Measurements from ENCODE around the gene TMEM106B. TPM values are rescaled to one million over a fixed set of nuclear protein-coding genes. Genes with fewer than 3 reads are reported as not detected.
"Not testable (repeated sequence)": the region's sequence is repeated elsewhere in the genome, so short reads cannot be mapped to it uniquely, and the experiment has no call there.

TMEM106B gene
- total RNA-seq: 13.6 TPM

GRCh38 chr7:12211054-12211710 lies at the start of gene TMEM106B:
Gene TMEM106B, plus strand, starts transcription at chr7:12211294. Its CDS starts 3,517 bp downstream, at chr7:12214811.
- H3K27me3 ChIP-seq (ENCODE audit: control insufficient read depth in 3 of 3, insufficient read depth in 3 of 3, low read length in 3 of 3): no peaks in the 10 kb centered on the region
- H3K4me1 ChIP-seq (ENCODE audit: control insufficient read depth in 3 of 3, insufficient read depth in 3 of 3, low read length in 3 of 3): peaks cover 8 to 15% (median 9%) of the 10 kb centered on the region in 3 donors
- no peaks in the 10 kb centered on the region for H3K9me3 ChIP-seq (ENCODE audit: control insufficient read depth in 3 of 3, low read length in 3 of 3)

GRCh38 chr7:12162415-12163113 lies 48.5 kb upstream of the TMEM106B start:
- no peaks in the 10 kb centered on the region for H3K27me3 ChIP-seq (ENCODE audit: control insufficient read depth in 3 of 3, insufficient read depth in 3 of 3, low read length in 3 of 3)
- no peaks in the 10 kb centered on the region for H3K36me3 ChIP-seq (ENCODE audit: control insufficient read depth in 3 of 3, insufficient read depth in 3 of 3, low read length in 3 of 3)
- no peak overlapping the region for H3K4me3 ChIP-seq (ENCODE audit: low read length in 3 of 3)
- no peak overlapping the region for H3K27ac ChIP-seq (ENCODE audit: low read depth, low read length)
- H3K9ac ChIP-seq (ENCODE audit: low read depth in 1 of 3, low read length in 3 of 3): no peak overlapping the region
- H3K4me1 ChIP-seq (ENCODE audit: control insufficient read depth in 3 of 3, insufficient read depth in 3 of 3, low read length in 3 of 3): no peaks in the 10 kb centered on the region
- H3K9me3 ChIP-seq (ENCODE audit: control insufficient read depth in 3 of 3, low read length in 3 of 3): no peaks in the 10 kb centered on the region

More at GRCh38 chr7:12211054-12211710, at the start of gene TMEM106B:
- Histone ChIP-seq H3K4me3 (ENCODE audit: low read length in 3 of 3) (peak within 1 kb of the TSS; percentile 85 to 97 (median 96)), H3K27ac (ENCODE audit: low read depth, low read length) (peak within 1 kb of the TSS; percentile 92), H3K9ac (ENCODE audit: low read depth in 1 of 3, low read length in 3 of 3) (peak within 1 kb of the TSS; percentile 93 to 96 (median 94)), H3K36me3 (ENCODE audit: control insufficient read depth in 3 of 3, insufficient read depth in 3 of 3, low read length in 3 of 3) (peaks cover 0 to 5% (median under 1%) of the 10 kb centered on the region in 3 donors)

GRCh38 chr7:12168065-12168464 lies 43.0 kb upstream of the TMEM106B start:
- H3K27me3 ChIP-seq (ENCODE audit: control insufficient read depth in 3 of 3, insufficient read depth in 3 of 3, low read length in 3 of 3); H3K9ac ChIP-seq (ENCODE audit: low read depth in 1 of 3, low read length in 3 of 3); H3K27ac ChIP-seq (ENCODE audit: low read depth, low read length); H3K4me1 ChIP-seq (ENCODE audit: control insufficient read depth in 3 of 3, insufficient read depth in 3 of 3, low read length in 3 of 3); H3K9me3 ChIP-seq (ENCODE audit: control insufficient read depth in 3 of 3, low read length in 3 of 3); H3K4me3 ChIP-seq (ENCODE audit: low read length in 3 of 3); H3K36me3 ChIP-seq (ENCODE audit: control insufficient read depth in 3 of 3, insufficient read depth in 3 of 3, low read length in 3 of 3): not testable (repeated sequence)

- not testable (repeated sequence) for H3K27me3 ChIP-seq (ENCODE audit: control insufficient read depth in 3 of 3, insufficient read depth in 3 of 3, low read length in 3 of 3)
Measured at GRCh38 chr7:12169981-12170820, 40.9 kb upstream of the TMEM106B start.

GRCh38 chr7:12173671-12174070 lies 37.4 kb upstream of the TMEM106B start:
- H3K36me3 ChIP-seq (ENCODE audit: control insufficient read depth in 3 of 3, insufficient read depth in 3 of 3, low read length in 3 of 3): no peaks in the 10 kb centered on the region
- no peaks in the 10 kb centered on the region for H3K27me3 ChIP-seq (ENCODE audit: control insufficient read depth in 3 of 3, insufficient read depth in 3 of 3, low read length in 3 of 3)
- H3K27ac ChIP-seq (ENCODE audit: low read depth, low read length): no peak overlapping the region
- no peak overlapping the region for H3K4me3 ChIP-seq (ENCODE audit: low read length in 3 of 3)
- no peaks in the 10 kb centered on the region for H3K9me3 ChIP-seq (ENCODE audit: control insufficient read depth in 3 of 3, low read length in 3 of 3)
- no peak overlapping the region for H3K9ac ChIP-seq (ENCODE audit: low read depth in 1 of 3, low read length in 3 of 3)
- no peaks in the 10 kb centered on the region for H3K4me1 ChIP-seq (ENCODE audit: control insufficient read depth in 3 of 3, insufficient read depth in 3 of 3, low read length in 3 of 3)

More at GRCh38 chr7:12169981-12170820, 40.9 kb upstream of the TMEM106B start:
- H3K36me3 ChIP-seq (ENCODE audit: control insufficient read depth in 3 of 3, insufficient read depth in 3 of 3, low read length in 3 of 3); H3K4me1 ChIP-seq (ENCODE audit: control insufficient read depth in 3 of 3, insufficient read depth in 3 of 3, low read length in 3 of 3); H3K9me3 ChIP-seq (ENCODE audit: control insufficient read depth in 3 of 3, low read length in 3 of 3); H3K4me3 ChIP-seq (ENCODE audit: low read length in 3 of 3); H3K27ac ChIP-seq (ENCODE audit: low read depth, low read length); H3K9ac ChIP-seq (ENCODE audit: low read depth in 1 of 3, low read length in 3 of 3): not testable (repeated sequence)

- Histone ChIP-seq H3K4me1 (ENCODE audit: control insufficient read depth in 3 of 3, insufficient read depth in 3 of 3, low read length in 3 of 3) (no peaks in the 10 kb centered on the region), H3K9me3 (ENCODE audit: control insufficient read depth in 3 of 3, low read length in 3 of 3) (no peaks in the 10 kb centered on the region), H3K27me3 (ENCODE audit: control insufficient read depth in 3 of 3, insufficient read depth in 3 of 3, low read length in 3 of 3) (no peaks in the 10 kb centered on the region), H3K4me3 (ENCODE audit: low read length in 3 of 3) (no peak overlapping the region), H3K9ac (ENCODE audit: low read depth in 1 of 3, low read length in 3 of 3) (no peak overlapping the region), H3K36me3 (ENCODE audit: control insufficient read depth in 3 of 3, insufficient read depth in 3 of 3, low read length in 3 of 3) (no peaks in the 10 kb centered on the region), H3K27ac (ENCODE audit: low read depth, low read length) (no peak overlapping the region)
Measured at GRCh38 chr7:12174931-12175330, 36.2 kb upstream of the TMEM106B start.

- Histone ChIP-seq H3K4me3 (ENCODE audit: low read length in 3 of 3) (no peak overlapping the region), H3K27me3 (ENCODE audit: control insufficient read depth in 3 of 3, insufficient read depth in 3 of 3, low read length in 3 of 3) (no peaks in the 10 kb centered on the region), H3K4me1 (ENCODE audit: control insufficient read depth in 3 of 3, insufficient read depth in 3 of 3, low read length in 3 of 3) (no peaks in the 10 kb centered on the region), H3K36me3 (ENCODE audit: control insufficient read depth in 3 of 3, insufficient read depth in 3 of 3, low read length in 3 of 3) (no peaks in the 10 kb centered on the region), H3K9me3 (ENCODE audit: control insufficient read depth in 3 of 3, low read length in 3 of 3) (no peaks in the 10 kb centered on the region), H3K27ac (ENCODE audit: low read depth, low read length) (no peak overlapping the region), H3K9ac (ENCODE audit: low read depth in 1 of 3, low read length in 3 of 3) (no peak overlapping the region)
Measured at GRCh38 chr7:12178317-12178716, 32.8 kb upstream of the TMEM106B start.

GRCh38 chr7:12194426-12194825 lies 16.7 kb upstream of the TMEM106B start:
- H3K4me1 ChIP-seq (ENCODE audit: control insufficient read depth in 3 of 3, insufficient read depth in 3 of 3, low read length in 3 of 3): no peaks in the 10 kb centered on the region

GRCh38 chr7:12196386-12196785 lies 14.7 kb upstream of the TMEM106B start:
- Histone ChIP-seq H3K36me3 (ENCODE audit: control insufficient read depth in 3 of 3, insufficient read depth in 3 of 3, low read length in 3 of 3) (no peaks in the 10 kb centered on the region), H3K9ac (ENCODE audit: low read depth in 1 of 3, low read length in 3 of 3) (no peak overlapping the region), H3K27me3 (ENCODE audit: control insufficient read depth in 3 of 3, insufficient read depth in 3 of 3, low read length in 3 of 3) (peaks cover 0 to 3% (median 0%) of the 10 kb centered on the region in 3 donors), H3K27ac (ENCODE audit: low read depth, low read length) (no peak overlapping the region), H3K4me1 (ENCODE audit: control insufficient read depth in 3 of 3, insufficient read depth in 3 of 3, low read length in 3 of 3) (no peaks in the 10 kb centered on the region), H3K9me3 (ENCODE audit: control insufficient read depth in 3 of 3, low read length in 3 of 3) (no peaks in the 10 kb centered on the region), H3K4me3 (ENCODE audit: low read length in 3 of 3) (no peak overlapping the region)

More at GRCh38 chr7:12194426-12194825, 16.7 kb upstream of the TMEM106B start:
- H3K9me3 ChIP-seq (ENCODE audit: control insufficient read depth in 3 of 3, low read length in 3 of 3): no peaks in the 10 kb centered on the region
- H3K27me3 ChIP-seq (ENCODE audit: control insufficient read depth in 3 of 3, insufficient read depth in 3 of 3, low read length in 3 of 3): peaks cover 0 to 3% (median 0%) of the 10 kb centered on the region in 3 donors
- no peaks in the 10 kb centered on the region for H3K36me3 ChIP-seq (ENCODE audit: control insufficient read depth in 3 of 3, insufficient read depth in 3 of 3, low read length in 3 of 3)
- H3K4me3 ChIP-seq (ENCODE audit: low read length in 3 of 3): no peak overlapping the region
- H3K9ac ChIP-seq (ENCODE audit: low read depth in 1 of 3, low read length in 3 of 3): no peak overlapping the region
- no peak overlapping the region for H3K27ac ChIP-seq (ENCODE audit: low read depth, low read length)
